H1 (cell line): Measurements from ENCODE around the gene CBX4. TPM values are rescaled to one million over a fixed set of nuclear protein-coding genes. Genes with fewer than 3 reads are reported as not detected.

Experiments
- CTCF ChIA-PET: fragments of 300-600 bp; sonication (Branson Sonifier 250); formaldehyde crosslinking; loops from one replicate; lab custom pipeline; 2021; ENCODE audit not compliant: partially characterized antibody; lab: Charles Lee
- POLR2A ChIA-PET: fragments of 300-600 bp; sonication (Branson Sonifier 250); formaldehyde crosslinking; loops from one replicate; lab custom pipeline; 2021; ENCODE audit warnings: inconsistent platforms; ENCODE audit not compliant: partially characterized antibody; lab: Charles Lee
- DNase-seq, 2 experiments: peaks; one replicate each; pipeline versions ENCODE4 v3.0.0 to v3.0.0-alpha.2; 2010 to 2022; ENCODE audit warnings: low spot score in 2 of 2, low read depth in 1 of 2, mixed read lengths in 1 of 2
- FAIRE-seq: peaks from 2 replicates; lab custom pipeline; 2011; peaks lifted over from hg19 to GRCh38; lab: Jason Lieb, UNC
- H2AFZ ChIP-seq: 2 replicates; pipeline ENCODE4 v1.8.1; 2012; ENCODE audit warnings: low read length, inconsistent platforms
- H2AK5ac ChIP-seq: 2 replicates; pipeline ENCODE4 v1.6.1; 2013; ENCODE audit warnings: low read depth, low read length
- H2BK120ac ChIP-seq: replicated peaks from 2 replicates; pipeline ENCODE3; 2013; ENCODE audit warnings: low read depth, low read length, inconsistent platforms
- H2BK12ac ChIP-seq: 2 replicates; pipeline ENCODE4 v1.6.1; 2013; ENCODE audit warnings: low read depth, low read length
- H2BK15ac ChIP-seq: 2 replicates; pipeline ENCODE4 v1.6.1; 2013; ENCODE audit warnings: low read length
- H2BK20ac ChIP-seq: 2 replicates; pipeline ENCODE4 v1.6.1; 2013; ENCODE audit warnings: low read length
- H2BK5ac ChIP-seq: 2 replicates; pipeline ENCODE4 v1.6.1; 2013; ENCODE audit warnings: low read depth, low read length
- H3K14ac ChIP-seq: 2 replicates; pipeline ENCODE4 v1.6.1; 2013; ENCODE audit warnings: inconsistent platforms; ENCODE audit not compliant: insufficient read length
- H3K18ac ChIP-seq: 2 replicates; pipeline ENCODE4 v1.6.1; 2013; ENCODE audit warnings: low read length; ENCODE audit errors: extremely low read depth
- H3K23ac ChIP-seq: 2 replicates; pipeline ENCODE4 v1.6.1; 2013; ENCODE audit warnings: inconsistent platforms; ENCODE audit not compliant: insufficient read length
- H3K23me2 ChIP-seq: 2 replicates; pipeline ENCODE4 v1.6.1; 2013; ENCODE audit warnings: low read depth, low read length
- H3K27ac ChIP-seq: 2 replicates; pipeline ENCODE4 v1.6.1; 2011; ENCODE audit warnings: low read depth, low read length, inconsistent platforms
- H3K27me3 ChIP-seq, 4 experiments: replicated peaks in 1 of 4; 1 replicate in 1 of 4; 2 replicates in 3 of 4; pipeline versions ENCODE4 v1.6.1 to v1.8.1; 2011 to 2013; ENCODE audit warnings: low read length in 3 of 4, mild to moderate bottlenecking in 3 of 4, inconsistent platforms in 2 of 4, mixed read lengths in 2 of 4, moderate library complexity in 1 of 4; ENCODE audit not compliant: control insufficient read depth in 3 of 4, insufficient read depth in 3 of 4; ENCODE audit errors: extremely low read depth in 1 of 4
- H3K36me3 ChIP-seq, 4 experiments: 2 replicates each; pipeline versions ENCODE4 v1.6.1 to v1.8.1; 2011 to 2013; ENCODE audit warnings: mild to moderate bottlenecking in 4 of 4, low read length in 3 of 4, moderate library complexity in 2 of 4, control low read depth in 1 of 4, inconsistent platforms in 1 of 4; ENCODE audit not compliant: insufficient read depth in 4 of 4, control insufficient read depth in 2 of 4
- H3K4ac ChIP-seq: replicated peaks from 2 replicates; pipeline ENCODE3; 2013; ENCODE audit warnings: low read length, low read depth, mixed read lengths, inconsistent platforms; ENCODE audit not compliant: insufficient read length
- H3K4me1 ChIP-seq, 4 experiments: replicated peaks in 1 of 4; 1 replicate in 1 of 4; 2 replicates in 3 of 4; pipeline versions ENCODE4 v1.6.1 to v1.8.1; 2011 to 2013; ENCODE audit warnings: low read length in 3 of 4, inconsistent platforms in 2 of 4, mixed read lengths in 1 of 4; ENCODE audit not compliant: insufficient read depth in 4 of 4, control insufficient read depth in 3 of 4
- H3K4me2 ChIP-seq, 2 experiments: 2 replicates each; pipeline versions ENCODE4 v1.6.1 to v1.8.1; 2011 to 2013; ENCODE audit warnings: low read depth in 2 of 2, low read length in 2 of 2, control low read depth in 1 of 2, inconsistent platforms in 1 of 2, mild to moderate bottlenecking in 1 of 2; ENCODE audit not compliant: insufficient read depth in 1 of 2
- H3K4me3 ChIP-seq, 4 experiments: fragments of 200-600, 300-600 bp in 1 of 4; sonication (generic), shearing (Covaris generic), sonication (Bioruptor Twin) in 1 of 4; 2 replicates each; pipeline versions ENCODE4 v1.5.1 to v1.8.1; 2011 to 2016; ENCODE audit warnings: low read length in 4 of 4, low read depth in 3 of 4, control low read depth in 2 of 4, inconsistent platforms in 2 of 4, mild to moderate bottlenecking in 2 of 4, mixed read lengths in 1 of 4, moderate library complexity in 1 of 4; ENCODE audit not compliant: insufficient read depth in 2 of 4; ENCODE audit errors: extremely low read depth in 1 of 4
- H3K56ac ChIP-seq: replicated peaks from 2 replicates; pipeline ENCODE3; 2013; ENCODE audit warnings: low read depth, mild to moderate bottlenecking, mixed read lengths, low read length, inconsistent platforms; ENCODE audit not compliant: insufficient read length
- H3K79me1 ChIP-seq: 2 replicates; pipeline ENCODE4 v1.6.1; 2013; ENCODE audit warnings: low read depth, low read length, control low read depth
- H3K79me2 ChIP-seq, 2 experiments: 2 replicates each; pipeline versions ENCODE4 v1.6.1 to v1.8.1; 2012 to 2013; ENCODE audit warnings: low read length in 2 of 2, mild to moderate bottlenecking in 2 of 2, inconsistent platforms in 1 of 2; ENCODE audit not compliant: insufficient read depth in 2 of 2, control insufficient read depth in 1 of 2
- H3K9ac ChIP-seq, 4 experiments: replicated peaks in 1 of 4; 1 replicate in 1 of 4; 2 replicates in 3 of 4; pipeline versions ENCODE4 v1.6.1 to v1.8.1; 2011 to 2013; ENCODE audit warnings: low read depth in 3 of 4, low read length in 3 of 4, control low read depth in 2 of 4, mild to moderate bottlenecking in 2 of 4, moderate library complexity in 2 of 4, inconsistent platforms in 1 of 4; ENCODE audit errors: extremely low read depth in 1 of 4
- H3K9me3 ChIP-seq, 2 experiments: 2 replicates each; pipeline versions ENCODE4 v1.6.1 to v1.8.1; 2012 to 2013; ENCODE audit warnings: mild to moderate bottlenecking in 2 of 2, moderate library complexity in 2 of 2, control low read depth in 1 of 2, inconsistent platforms in 1 of 2, low read depth in 1 of 2, low read length in 1 of 2, mixed read lengths in 1 of 2; ENCODE audit not compliant: insufficient read depth in 2 of 2
- H4K20me1 ChIP-seq, 2 experiments: replicated peaks in 1 of 2; 2 replicates each; pipeline versions ENCODE3 to v1.8.1; 2011 to 2013; ENCODE audit warnings: inconsistent platforms in 2 of 2, low read length in 2 of 2, mild to moderate bottlenecking in 1 of 2; ENCODE audit not compliant: insufficient read depth in 2 of 2, control insufficient read depth in 1 of 2
- H4K5ac ChIP-seq: 2 replicates; pipeline ENCODE4 v1.6.1; 2013; ENCODE audit warnings: low read length, low read depth, mixed read lengths, inconsistent platforms; ENCODE audit not compliant: insufficient read length
- H4K8ac ChIP-seq: 2 replicates; pipeline ENCODE4 v1.8.0; 2013; ENCODE audit warnings: mild to moderate bottlenecking, moderate library complexity, low read length, inconsistent platforms; ENCODE audit not compliant: insufficient read depth; ENCODE audit errors: extremely low read depth
- H4K91ac ChIP-seq: replicated peaks from 2 replicates; pipeline ENCODE3; 2013; ENCODE audit warnings: low read length, mixed read lengths, inconsistent platforms; ENCODE audit not compliant: insufficient read length
- CBX8 ChIP-seq: fragments of 300-800, 300-1000 bp; sonication (generic); IDR thresholded peaks from 2 replicates; pipeline ENCODE4 v1.7.1; 2016; ENCODE audit warnings: low read depth, low read length, borderline replicate concordance
- CTBP2 ChIP-seq: IDR thresholded peaks from 2 replicates; pipeline ENCODE4 v1.7.0; 2011; ENCODE audit warnings: borderline replicate concordance, mild to moderate bottlenecking, moderate library complexity, mixed read lengths, low read length; ENCODE audit not compliant: insufficient read depth, insufficient read length
- EP300 ChIP-seq, 2 experiments: IDR thresholded peaks; 1 replicate in 1 of 2; 2 replicates in 1 of 2; pipeline ENCODE4 v1.6.1; 2011 to 2012; ENCODE audit warnings: low read depth in 2 of 2, low read length in 2 of 2, mild to moderate bottlenecking in 2 of 2, borderline replicate concordance in 1 of 2, inconsistent platforms in 1 of 2, moderate library complexity in 1 of 2
- KDM4A ChIP-seq: IDR thresholded peaks from one replicate; pipeline ENCODE4 v1.7.1; 2012; ENCODE audit warnings: low read depth, mild to moderate bottlenecking, moderate library complexity, low read length, inconsistent platforms; ENCODE audit not compliant: severe bottlenecking
- KDM5A ChIP-seq: fragments of 200-600 bp; IDR thresholded peaks from 2 replicates; pipeline ENCODE4 v1.7.1; 2012; ENCODE audit warnings: mild to moderate bottlenecking, low read length, inconsistent platforms, mixed read lengths
- SIX5 ChIP-seq: IDR thresholded peaks from 2 replicates; pipeline ENCODE4 v1.6.1; 2011; ENCODE audit warnings: mild to moderate bottlenecking, low read depth, low read length
- SUZ12 ChIP-seq: fragments of 200-600 bp; sonication (generic); IDR thresholded peaks from 2 replicates; pipeline ENCODE4 v1.6.1; 2012; ENCODE audit warnings: mild to moderate bottlenecking, inconsistent platforms, low read length, moderate library complexity, mixed read lengths
- WGBS, 2 experiments: shearing (Covaris generic) in 1 of 2; methylation state at CpG; one replicate each; pipeline versions ENCODE4 v1.1.6 to v1.1.7; 2013 to 2015; ENCODE audit warnings: low lambda C conversion rate in 2 of 2, mixed read lengths in 2 of 2, inconsistent platforms in 1 of 2, low coverage in 1 of 2, missing lambda C conversion rate in 1 of 2; ENCODE audit not compliant: insufficient replicate concordance in 2 of 2, insufficient coverage in 1 of 2, insufficient read length in 1 of 2; ENCODE audit errors: extremely low coverage in 1 of 2, missing lambda C conversion rate in 1 of 2; 5-methylcytosine and 5-hydroxymethylcytosine counted together
- polyA plus RNA-seq, 7 experiments: library from polyadenylated mRNA; depleted of rRNA in 3 of 7; stranded (reverse) in 5 of 7; unstranded in 2 of 7; fragments of >200 nt in 5 of 7; fragments of 200-250 nt in 2 of 7; gene quantifications; 1 replicate in 5 of 7; 2 replicates in 1 of 7; 4 replicates in 1 of 7; pipeline versions ENCODE4 v1.2.1 to v1.2.3, GENCODE V29; 2011 to 2013; ENCODE audit warnings: missing spikeins in 2 of 7, mixed read lengths in 2 of 7
- total RNA-seq: library from RNA; stranded (reverse); fragmentation: NEBNext Ultra II Directional; extraction: Animal tissue kit (Norgen Biotek cat#: 25700); gene quantifications from 2 replicates; pipeline ENCODE4 v1.2.1, GENCODE V29; 2021
- TF ChIP-seq, protein P1 (sequence below), 3 experiments: IDR thresholded peaks; 1 replicate in 2 of 3; 2 replicates in 1 of 3; pipeline versions ENCODE4 v1.5.1 to v1.6.1; 2011; ENCODE audit warnings: low read length in 3 of 3, mild to moderate bottlenecking in 3 of 3, inconsistent platforms in 2 of 3, low read depth in 1 of 3, moderate library complexity in 1 of 3; ENCODE audit not compliant: insufficient read depth in 1 of 3; ENCODE audit errors: control extremely low read depth in 1 of 3
- TF ChIP-seq, protein P2 (sequence below): IDR thresholded peaks from 2 replicates; pipeline ENCODE4 v1.6.1; 2012; ENCODE audit warnings: inconsistent platforms

CBX4 gene
- total and polyA plus RNA-seq, 2 of the 8 experiments (the other 6 are each of a cell fraction or from before 2014, with no cell fraction given) = 1.8 to 4.0 TPM

DNA sequence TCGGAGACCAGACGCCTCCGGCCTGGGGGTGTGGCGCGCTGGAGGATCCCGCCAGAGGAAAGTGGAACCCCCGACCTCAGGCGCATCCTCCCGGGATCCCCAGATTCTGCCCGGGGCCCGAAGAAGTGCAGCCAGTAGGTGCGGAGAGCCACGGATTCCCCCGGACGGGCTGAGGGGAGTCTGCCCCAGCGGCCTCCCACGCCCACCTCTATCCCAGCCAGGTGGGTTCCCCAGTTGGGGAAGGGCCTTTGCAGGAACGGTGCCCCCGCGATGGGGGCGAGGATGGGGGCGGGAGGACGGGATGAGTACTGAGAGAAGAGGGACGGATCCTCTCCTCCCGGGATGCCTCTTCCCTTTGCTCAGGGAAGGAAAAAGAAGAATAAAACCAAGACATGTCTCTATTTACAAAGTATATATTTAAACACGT, 47.5 kb downstream of the CBX4 start:
- Histone ChIP-seq H2AFZ (no peak overlapping the region), H4K20me1 (peaks cover 32 to 35% of the 10 kb centered on the region in 2 experiments), H3K56ac (no peak overlapping the region), H3K79me1 (no peaks in the 10 kb centered on the region; the same call in 1 of the 2 replicates), H2BK120ac (no peak overlapping the region), H3K79me2 (no peaks in the 10 kb centered on the region), H2BK12ac (peak overlapping the region; percentile 87; the same call in 1 of the 2 replicates), H3K23ac (no peak overlapping the region), H3K18ac (no peak overlapping the region), H3K4me2 (peak overlapping the region; percentile 33 to 80; a peak in 3 of 4 replicates), H3K4me1 (peaks cover 7 to 44% (median 31%) of the 10 kb centered on the region in 4 experiments), H3K4ac (no peak overlapping the region), H3K9me3 (no peaks in the 10 kb centered on the region), H4K5ac (no peak overlapping the region), H3K23me2 (peaks cover 5% of the 10 kb centered on the region), H3K14ac (no peak overlapping the region), H3K27me3 (peaks cover 59 to 87% (median 80%) of the 10 kb centered on the region in 4 experiments), H4K8ac (no peak overlapping the region), H3K27ac (no peak overlapping the region), H3K9ac (no peak overlapping the region), H2BK20ac (no peak overlapping the region), H2BK15ac (no peak overlapping the region), H3K36me3 (peaks cover 0 to 9% (median 0%) of the 10 kb centered on the region in 4 experiments; a peak in 1 of 8 replicates), H3K4me3 (peak overlapping the region in 1 of 4 experiments; percentile 29; a peak in 1 of 8 replicates), H4K91ac (no peak overlapping the region), H2BK5ac (no peak overlapping the region), H2AK5ac (no peak overlapping the region)
- DNase-seq (no peak), FAIRE-seq (no peak)
- POLR2A ChIA-PET = interaction anchor here (0.7 to 3.2 kb wide), 4 partner anchors 12 to 48 kb away, joined by 3 to 17 read pairs (median 5); partner anchors contain the start of gene CBX4
- CTCF ChIA-PET = interaction anchor here (1.0 to 4.3 kb wide), 11 partner anchors 9 to 1183 kb away, joined by 3 to 88 read pairs (median 5); no protein-coding TSS in a partner anchor
- 2% methylated on average over 19 of the region's 26 CpGs; no CpG with 5 or more reads in 1 of the 2 experiments for WGBS, 2 experiments
- TF ChIP-seq, protein P1, sequence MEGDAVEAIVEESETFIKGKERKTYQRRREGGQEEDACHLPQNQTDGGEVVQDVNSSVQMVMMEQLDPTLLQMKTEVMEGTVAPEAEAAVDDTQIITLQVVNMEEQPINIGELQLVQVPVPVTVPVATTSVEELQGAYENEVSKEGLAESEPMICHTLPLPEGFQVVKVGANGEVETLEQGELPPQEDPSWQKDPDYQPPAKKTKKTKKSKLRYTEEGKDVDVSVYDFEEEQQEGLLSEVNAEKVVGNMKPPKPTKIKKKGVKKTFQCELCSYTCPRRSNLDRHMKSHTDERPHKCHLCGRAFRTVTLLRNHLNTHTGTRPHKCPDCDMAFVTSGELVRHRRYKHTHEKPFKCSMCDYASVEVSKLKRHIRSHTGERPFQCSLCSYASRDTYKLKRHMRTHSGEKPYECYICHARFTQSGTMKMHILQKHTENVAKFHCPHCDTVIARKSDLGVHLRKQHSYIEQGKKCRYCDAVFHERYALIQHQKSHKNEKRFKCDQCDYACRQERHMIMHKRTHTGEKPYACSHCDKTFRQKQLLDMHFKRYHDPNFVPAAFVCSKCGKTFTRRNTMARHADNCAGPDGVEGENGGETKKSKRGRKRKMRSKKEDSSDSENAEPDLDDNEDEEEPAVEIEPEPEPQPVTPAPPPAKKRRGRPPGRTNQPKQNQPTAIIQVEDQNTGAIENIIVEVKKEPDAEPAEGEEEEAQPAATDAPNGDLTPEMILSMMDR (IDR thresholded peaks at IDR 0.05; ENCODE audit: control extremely low read depth in 1 of 3, insufficient read depth in 1 of 3, low read depth in 1 of 3, low read length in 3 of 3) = no peak
- TF ChIP-seq KDM5A (no peak), SUZ12 (peak; percentile 93), CBX8 (peak; percentile 67; the same call in 1 of the 2 replicates), CTBP2 (no peak), EP300 (IDR thresholded peaks at IDR 0.05; ENCODE audit: borderline replicate concordance in 1 of 2, low read depth in 2 of 2, low read length in 2 of 2) (no peak), KDM4A (no peak), SIX5 (no peak)
- TF ChIP-seq, protein P2, sequence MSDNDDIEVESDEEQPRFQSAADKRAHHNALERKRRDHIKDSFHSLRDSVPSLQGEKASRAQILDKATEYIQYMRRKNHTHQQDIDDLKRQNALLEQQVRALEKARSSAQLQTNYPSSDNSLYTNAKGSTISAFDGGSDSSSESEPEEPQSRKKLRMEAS = no peak
